Bronchial epithelial cell (primary cell): ENCODE data around the gene RAPGEF4. TPM values are rescaled to one million over a fixed set of nuclear protein-coding genes. Genes with fewer than 3 reads are reported as not detected.

ENCODE experiments used
- DNase-seq: peaks from one replicate; pipeline ENCODE4 v3.0.0-alpha.2; 2010; ENCODE audit warnings: low read depth
- FAIRE-seq: peaks from 2 replicates; lab custom pipeline; 2011; peaks lifted over from hg19 to GRCh38; lab: Jason Lieb, UNC
- H3K27me3 ChIP-seq: 2 replicates; pipeline ENCODE4 v1.5.1; 2011; ENCODE audit warnings: low read length; ENCODE audit not compliant: control insufficient read depth, insufficient read depth
- H3K36me3 ChIP-seq: 2 replicates; pipeline ENCODE4 v1.5.1; 2011; ENCODE audit warnings: low read length; ENCODE audit not compliant: control insufficient read depth, insufficient read depth
- H3K4me3 ChIP-seq: 2 replicates; pipeline ENCODE4 v1.5.1; 2011; ENCODE audit warnings: mild to moderate bottlenecking, low read depth, low read length, control low read depth
- total RNA-seq: library from RNA; depleted of rRNA; stranded (reverse); fragments of >200 nt; gene quantifications from 2 replicates; pipeline ENCODE4 v1.2.1, GENCODE V29; 2014
- TF ChIP-seq, protein P1 (sequence below): IDR thresholded peaks from 2 replicates; pipeline ENCODE4 v1.5.1; 2011; ENCODE audit warnings: mild to moderate bottlenecking, moderate library complexity, low read length, control low read depth, inconsistent platforms; ENCODE audit not compliant: insufficient read depth, severe bottlenecking

Gene RAPGEF4
- total RNA-seq, 1 donor from 2014 or later: 0.26 TPM

DNA sequence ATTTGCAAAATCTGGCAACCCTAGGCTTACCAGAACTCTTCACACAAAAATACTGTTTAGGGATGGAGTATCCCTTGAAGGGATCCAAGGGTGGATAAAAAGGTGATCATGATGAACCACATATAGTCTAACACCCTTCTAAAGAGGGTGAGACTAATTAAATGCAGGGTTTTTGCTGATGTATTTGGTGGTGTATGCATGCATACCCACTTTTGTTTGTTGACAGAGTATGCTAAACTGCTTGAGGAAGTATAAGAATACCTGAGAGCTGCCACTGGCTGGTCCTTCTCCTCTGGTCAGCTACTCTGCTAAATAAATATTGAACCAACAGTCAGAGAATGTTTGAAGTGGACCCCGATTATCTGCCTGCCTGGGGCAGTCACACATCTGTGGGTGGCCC, 34.2 kb downstream of the RAPGEF4 start:
- TF ChIP-seq, protein P1, sequence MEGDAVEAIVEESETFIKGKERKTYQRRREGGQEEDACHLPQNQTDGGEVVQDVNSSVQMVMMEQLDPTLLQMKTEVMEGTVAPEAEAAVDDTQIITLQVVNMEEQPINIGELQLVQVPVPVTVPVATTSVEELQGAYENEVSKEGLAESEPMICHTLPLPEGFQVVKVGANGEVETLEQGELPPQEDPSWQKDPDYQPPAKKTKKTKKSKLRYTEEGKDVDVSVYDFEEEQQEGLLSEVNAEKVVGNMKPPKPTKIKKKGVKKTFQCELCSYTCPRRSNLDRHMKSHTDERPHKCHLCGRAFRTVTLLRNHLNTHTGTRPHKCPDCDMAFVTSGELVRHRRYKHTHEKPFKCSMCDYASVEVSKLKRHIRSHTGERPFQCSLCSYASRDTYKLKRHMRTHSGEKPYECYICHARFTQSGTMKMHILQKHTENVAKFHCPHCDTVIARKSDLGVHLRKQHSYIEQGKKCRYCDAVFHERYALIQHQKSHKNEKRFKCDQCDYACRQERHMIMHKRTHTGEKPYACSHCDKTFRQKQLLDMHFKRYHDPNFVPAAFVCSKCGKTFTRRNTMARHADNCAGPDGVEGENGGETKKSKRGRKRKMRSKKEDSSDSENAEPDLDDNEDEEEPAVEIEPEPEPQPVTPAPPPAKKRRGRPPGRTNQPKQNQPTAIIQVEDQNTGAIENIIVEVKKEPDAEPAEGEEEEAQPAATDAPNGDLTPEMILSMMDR: no peak
- FAIRE-seq (no peak), DNase-seq (no peak)
- Histone ChIP-seq H3K27me3 (no peaks in the 10 kb centered on the region), H3K36me3 (no peaks in the 10 kb centered on the region), H3K4me3 (no peak overlapping the region)

DNA sequence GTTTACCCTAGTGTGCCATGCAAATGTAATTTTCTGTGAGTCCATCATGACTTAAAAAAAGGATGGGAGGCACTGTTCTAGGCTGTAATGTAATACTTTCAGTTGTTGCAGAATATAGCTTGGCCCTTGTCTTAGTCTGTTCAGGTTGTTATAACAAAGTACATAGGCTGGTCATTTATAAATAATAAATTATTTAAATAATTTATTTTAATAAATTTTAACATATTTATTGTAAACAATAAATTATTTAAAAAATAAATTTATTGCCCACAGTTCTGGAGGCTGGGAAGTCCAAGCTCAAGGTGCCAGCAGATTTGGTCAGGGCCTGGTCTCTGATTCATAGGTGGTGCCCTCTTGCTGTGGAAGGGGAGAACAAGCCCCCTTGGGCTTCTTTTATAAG, 35.2 kb downstream of the RAPGEF4 start:
- Histone ChIP-seq H3K27me3 (no peaks in the 10 kb centered on the region), H3K4me3 (no peak overlapping the region), H3K36me3 (no peaks in the 10 kb centered on the region)
- FAIRE-seq (no peak), DNase-seq (no peak)
- TF ChIP-seq, protein P1: no peak

DNA sequence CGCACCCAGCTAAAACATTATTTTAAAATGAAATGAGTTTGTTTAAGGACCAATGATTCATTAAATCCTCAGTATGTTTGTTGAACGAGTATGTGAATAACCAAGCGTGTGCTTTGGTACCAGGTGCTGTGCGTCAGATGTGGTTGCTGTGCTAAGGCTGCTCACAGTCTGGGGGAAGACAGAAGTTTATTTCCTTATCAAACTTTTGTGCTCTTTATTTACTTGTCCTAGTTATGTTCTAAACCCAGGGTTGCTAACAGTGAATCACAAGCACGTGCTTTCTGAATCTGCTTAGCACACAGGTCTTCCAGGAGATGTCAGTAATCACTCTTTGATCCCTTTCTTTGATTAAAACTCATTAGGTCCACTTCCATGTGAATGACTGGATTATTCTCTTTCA, 37.0 kb downstream of the RAPGEF4 start:
- TF ChIP-seq, protein P1: no peak
- DNase-seq (peak; percentile 61), FAIRE-seq (no peak)

DNA sequence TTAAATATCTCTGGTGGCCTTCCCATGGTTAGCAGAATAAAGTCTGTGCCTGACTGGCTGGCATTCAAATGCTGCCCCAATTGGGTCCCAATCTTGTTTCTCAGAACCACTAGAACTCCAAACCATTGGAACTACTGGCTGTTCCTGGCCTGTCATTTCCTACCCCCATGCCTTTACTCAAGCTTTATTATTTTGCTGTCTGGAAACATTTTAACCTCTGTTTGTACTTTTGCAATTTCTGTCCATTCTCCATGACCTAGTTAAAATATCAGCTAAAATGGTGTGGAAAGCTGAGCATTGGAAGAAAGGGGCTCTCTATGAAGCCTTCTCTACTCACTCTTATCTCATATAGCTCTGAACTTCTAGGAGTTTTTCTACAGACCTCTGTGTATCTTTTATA, 38.7 kb downstream of the RAPGEF4 start:
- Histone ChIP-seq H3K27me3 (no peaks in the 10 kb centered on the region), H3K36me3 (no peaks in the 10 kb centered on the region), H3K4me3 (no peak overlapping the region)
- FAIRE-seq: no peak
- no peak for DNase-seq
- TF ChIP-seq, protein P1: no peak

More for the DNA sequence above, 37.0 kb downstream of the RAPGEF4 start:
- Histone ChIP-seq H3K36me3 (no peaks in the 10 kb centered on the region), H3K4me3 (no peak overlapping the region), H3K27me3 (no peaks in the 10 kb centered on the region)

DNA sequence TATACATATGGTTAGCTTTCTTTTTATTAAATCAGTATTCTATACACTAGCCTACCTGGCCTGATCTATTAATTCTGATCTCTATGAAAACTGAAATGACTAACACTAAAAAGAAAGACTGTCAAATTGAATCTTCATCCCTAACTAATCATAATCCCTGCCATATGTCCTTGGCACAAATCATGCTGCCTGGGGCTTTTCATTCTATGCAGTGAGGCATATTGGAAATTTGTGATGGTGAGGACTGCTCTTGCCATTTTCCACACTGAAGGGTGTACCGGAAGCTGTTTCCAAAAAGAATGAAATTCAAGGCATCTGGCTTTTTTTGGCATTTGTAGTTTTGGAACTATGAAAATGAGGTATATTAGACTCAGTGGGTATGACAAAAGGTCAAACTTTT, 39.7 kb downstream of the RAPGEF4 start:
- H3K4me3 ChIP-seq: no peak overlapping the region
- no peak for FAIRE-seq

DNA sequence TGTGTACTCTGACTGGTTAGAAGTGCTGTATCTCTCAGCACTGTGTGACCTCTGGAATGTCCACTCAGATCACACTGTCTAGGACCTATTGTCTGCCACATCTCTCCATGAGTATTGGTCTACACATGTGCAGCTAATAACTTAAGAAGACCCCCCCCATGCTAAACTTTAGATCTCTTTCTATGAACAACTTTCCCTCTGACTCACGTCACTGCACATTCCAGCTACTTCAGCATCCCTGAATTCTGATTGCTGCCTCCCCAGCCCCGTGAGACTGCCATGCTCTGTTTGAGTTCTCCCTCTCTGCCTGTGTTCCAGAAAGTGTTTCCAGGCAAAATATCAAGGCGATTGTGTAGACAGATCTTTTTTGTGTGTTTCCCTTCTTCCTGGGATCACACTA, 41.8 kb downstream of the RAPGEF4 start:
- FAIRE-seq (no peak), DNase-seq (no peak)
- TF ChIP-seq, protein P1: no peak
- Histone ChIP-seq H3K27me3 (no peaks in the 10 kb centered on the region), H3K4me3 (no peak overlapping the region), H3K36me3 (no peaks in the 10 kb centered on the region)

More for the DNA sequence above, 39.7 kb downstream of the RAPGEF4 start:
- TF ChIP-seq, protein P1: no peak
- Histone ChIP-seq H3K27me3 (no peaks in the 10 kb centered on the region), H3K36me3 (no peaks in the 10 kb centered on the region)
- no peak for DNase-seq
